A549 (cell line): ENCODE results near the gene TRIP6.

Experiments used
- CBX8 ChIP-seq: fragments of 200-600 bp; sonication (generic); IDR thresholded peaks from 2 replicates; pipeline ENCODE4 v1.6.1; 2016
- CEBPB ChIP-seq, 2 experiments: fragments of >200 bp in 1 of 2; sonication (Bioruptor Twin) in 1 of 2; formaldehyde crosslinking in 1 of 2; IDR thresholded peaks; 2 replicates each; pipeline ENCODE4 v1.6.1; 2012 to 2016
- EHMT2 ChIP-seq: fragments of 200-600 bp; sonication (generic); IDR thresholded peaks from 2 replicates; pipeline ENCODE4 v1.6.1; 2016; ENCODE audit warnings: antibody characterized with exemption, low read depth, mild to moderate bottlenecking, moderate library complexity
- EP300 ChIP-seq, 2 experiments: fragments of >200 bp; sonication (Bioruptor Twin); formaldehyde crosslinking; IDR thresholded peaks; 2 replicates in 1 of 2; 3 replicates in 1 of 2; pipeline ENCODE4 v1.6.1; 2016 to 2017
- GATA3 ChIP-seq: IDR thresholded peaks from 2 replicates; pipeline ENCODE4 v1.6.1; 2012; ENCODE audit warnings: borderline replicate concordance
- KDM1A ChIP-seq: fragments of 200-600 bp; sonication (generic); IDR thresholded peaks from 2 replicates; pipeline ENCODE4 v1.6.1; 2016; ENCODE audit warnings: low read depth, mild to moderate bottlenecking
- MYC ChIP-seq: IDR thresholded peaks from 2 replicates; pipeline ENCODE4 v1.6.1; 2012; ENCODE audit warnings: mild to moderate bottlenecking, inconsistent platforms, low read length, improper control_type of control experiment, borderline replicate concordance
- POLR2A ChIP-seq: IDR thresholded peaks from 2 replicates; pipeline ENCODE4 v1.6.1; 2012; ENCODE audit warnings: mild to moderate bottlenecking, low read length
- RARB ChIP-seq: fragments of 250-450 bp; sonication (Bioruptor Pico); IDR thresholded peaks from 2 replicates; pipeline ENCODE4 v1.8.0; 2021; ENCODE audit warnings: mild to moderate bottlenecking, moderate library complexity
- ZC3H11A ChIP-seq: fragments of 450-650 bp; IDR thresholded peaks from 2 replicates; pipeline ENCODE4 v1.6.1; 2014; ENCODE audit warnings: antibody characterized with exemption, mild to moderate bottlenecking
- TF ChIP-seq, protein P1 (sequence below): fragments of 200-600 bp; sonication (generic); IDR thresholded peaks from 2 replicates; pipeline ENCODE4 v1.6.1; 2016; ENCODE audit warnings: antibody characterized with exemption, mild to moderate bottlenecking, moderate library complexity
- TF ChIP-seq, protein P2 (sequence below): fragments of >200 bp; sonication (Bioruptor Twin); formaldehyde crosslinking; IDR thresholded peaks from 3 replicates; pipeline ENCODE4 v1.6.1; 2016
- TF ChIP-seq, protein P3 (sequence below): IDR thresholded peaks from 2 replicates; pipeline ENCODE4 v1.6.1; 2012
- TF ChIP-seq, protein P4 (sequence below): fragments of >200 bp; sonication (Bioruptor Twin); formaldehyde crosslinking; IDR thresholded peaks from 3 replicates; pipeline ENCODE4 v1.5.1; 2016

DNA sequence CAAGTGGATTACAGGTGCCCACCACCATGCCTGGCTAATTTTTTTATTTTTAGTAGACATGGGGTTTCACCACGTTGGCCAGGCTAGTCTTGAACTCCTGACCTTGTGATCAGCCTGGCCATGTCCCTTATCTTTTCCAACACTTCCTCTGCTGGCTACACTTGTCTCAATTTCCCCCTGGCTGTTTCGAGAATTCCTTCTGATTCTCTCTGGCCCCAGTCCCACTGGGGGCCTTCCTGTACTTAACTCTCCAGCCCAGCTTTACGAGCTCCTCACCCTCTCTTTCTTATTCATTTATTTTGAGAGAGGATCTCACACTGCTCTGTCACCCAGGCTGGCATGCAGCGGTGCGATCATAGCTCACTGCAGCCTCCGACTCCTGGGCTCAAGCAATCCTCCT, 48.4 kb upstream of the TRIP6 start:
- TF ChIP-seq, protein P1, sequence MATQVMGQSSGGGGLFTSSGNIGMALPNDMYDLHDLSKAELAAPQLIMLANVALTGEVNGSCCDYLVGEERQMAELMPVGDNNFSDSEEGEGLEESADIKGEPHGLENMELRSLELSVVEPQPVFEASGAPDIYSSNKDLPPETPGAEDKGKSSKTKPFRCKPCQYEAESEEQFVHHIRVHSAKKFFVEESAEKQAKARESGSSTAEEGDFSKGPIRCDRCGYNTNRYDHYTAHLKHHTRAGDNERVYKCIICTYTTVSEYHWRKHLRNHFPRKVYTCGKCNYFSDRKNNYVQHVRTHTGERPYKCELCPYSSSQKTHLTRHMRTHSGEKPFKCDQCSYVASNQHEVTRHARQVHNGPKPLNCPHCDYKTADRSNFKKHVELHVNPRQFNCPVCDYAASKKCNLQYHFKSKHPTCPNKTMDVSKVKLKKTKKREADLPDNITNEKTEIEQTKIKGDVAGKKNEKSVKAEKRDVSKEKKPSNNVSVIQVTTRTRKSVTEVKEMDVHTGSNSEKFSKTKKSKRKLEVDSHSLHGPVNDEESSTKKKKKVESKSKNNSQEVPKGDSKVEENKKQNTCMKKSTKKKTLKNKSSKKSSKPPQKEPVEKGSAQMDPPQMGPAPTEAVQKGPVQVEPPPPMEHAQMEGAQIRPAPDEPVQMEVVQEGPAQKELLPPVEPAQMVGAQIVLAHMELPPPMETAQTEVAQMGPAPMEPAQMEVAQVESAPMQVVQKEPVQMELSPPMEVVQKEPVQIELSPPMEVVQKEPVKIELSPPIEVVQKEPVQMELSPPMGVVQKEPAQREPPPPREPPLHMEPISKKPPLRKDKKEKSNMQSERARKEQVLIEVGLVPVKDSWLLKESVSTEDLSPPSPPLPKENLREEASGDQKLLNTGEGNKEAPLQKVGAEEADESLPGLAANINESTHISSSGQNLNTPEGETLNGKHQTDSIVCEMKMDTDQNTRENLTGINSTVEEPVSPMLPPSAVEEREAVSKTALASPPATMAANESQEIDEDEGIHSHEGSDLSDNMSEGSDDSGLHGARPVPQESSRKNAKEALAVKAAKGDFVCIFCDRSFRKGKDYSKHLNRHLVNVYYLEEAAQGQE = no peak
- TF ChIP-seq, protein P2, sequence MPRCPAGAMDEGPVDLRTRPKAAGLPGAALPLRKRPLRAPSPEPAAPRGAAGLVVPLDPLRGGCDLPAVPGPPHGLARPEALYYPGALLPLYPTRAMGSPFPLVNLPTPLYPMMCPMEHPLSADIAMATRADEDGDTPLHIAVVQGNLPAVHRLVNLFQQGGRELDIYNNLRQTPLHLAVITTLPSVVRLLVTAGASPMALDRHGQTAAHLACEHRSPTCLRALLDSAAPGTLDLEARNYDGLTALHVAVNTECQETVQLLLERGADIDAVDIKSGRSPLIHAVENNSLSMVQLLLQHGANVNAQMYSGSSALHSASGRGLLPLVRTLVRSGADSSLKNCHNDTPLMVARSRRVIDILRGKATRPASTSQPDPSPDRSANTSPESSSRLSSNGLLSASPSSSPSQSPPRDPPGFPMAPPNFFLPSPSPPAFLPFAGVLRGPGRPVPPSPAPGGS = no peak
- TF ChIP-seq, protein P3, sequence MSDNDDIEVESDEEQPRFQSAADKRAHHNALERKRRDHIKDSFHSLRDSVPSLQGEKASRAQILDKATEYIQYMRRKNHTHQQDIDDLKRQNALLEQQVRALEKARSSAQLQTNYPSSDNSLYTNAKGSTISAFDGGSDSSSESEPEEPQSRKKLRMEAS = no peak
- TF ChIP-seq KDM1A = no peak
- no peak for TF ChIP-seq POLR2A
- TF ChIP-seq, protein P4, sequence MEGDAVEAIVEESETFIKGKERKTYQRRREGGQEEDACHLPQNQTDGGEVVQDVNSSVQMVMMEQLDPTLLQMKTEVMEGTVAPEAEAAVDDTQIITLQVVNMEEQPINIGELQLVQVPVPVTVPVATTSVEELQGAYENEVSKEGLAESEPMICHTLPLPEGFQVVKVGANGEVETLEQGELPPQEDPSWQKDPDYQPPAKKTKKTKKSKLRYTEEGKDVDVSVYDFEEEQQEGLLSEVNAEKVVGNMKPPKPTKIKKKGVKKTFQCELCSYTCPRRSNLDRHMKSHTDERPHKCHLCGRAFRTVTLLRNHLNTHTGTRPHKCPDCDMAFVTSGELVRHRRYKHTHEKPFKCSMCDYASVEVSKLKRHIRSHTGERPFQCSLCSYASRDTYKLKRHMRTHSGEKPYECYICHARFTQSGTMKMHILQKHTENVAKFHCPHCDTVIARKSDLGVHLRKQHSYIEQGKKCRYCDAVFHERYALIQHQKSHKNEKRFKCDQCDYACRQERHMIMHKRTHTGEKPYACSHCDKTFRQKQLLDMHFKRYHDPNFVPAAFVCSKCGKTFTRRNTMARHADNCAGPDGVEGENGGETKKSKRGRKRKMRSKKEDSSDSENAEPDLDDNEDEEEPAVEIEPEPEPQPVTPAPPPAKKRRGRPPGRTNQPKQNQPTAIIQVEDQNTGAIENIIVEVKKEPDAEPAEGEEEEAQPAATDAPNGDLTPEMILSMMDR = no peak
- TF ChIP-seq RARB (CRISPR knock-in tag) = no peak
- no peak for TF ChIP-seq MYC
- no peak for TF ChIP-seq EP300 (IDR thresholded peaks at IDR 0.05)
- no peak for TF ChIP-seq EHMT2
- TF ChIP-seq CBX8 = no peak
- TF ChIP-seq CEBPB (IDR thresholded peaks at IDR 0.05) = no peak
- no peak for TF ChIP-seq GATA3
- no peak for TF ChIP-seq ZC3H11A
